IMR-90 (cell line): ENCODE data around the gene GFM2. TPM values are rescaled to one million over a fixed set of nuclear protein-coding genes. Genes with fewer than 3 reads are reported as not detected.
A peak's percentile ranks its signal among the peaks of the same experiment; 100 is the strongest.

Experiments
- ATAC-seq: fragments of 200-7000 bp; cut with Tn5 transposase; 2 replicates; pipeline ENCODE4 v1.9.1; 2020; ENCODE audit warnings: low read depth, mild to moderate bottlenecking, moderate library complexity
- BruUV-seq: library from RNA; stranded (reverse); fragments of 400-500 nt; replicated peaks from 2 replicates; lab custom pipeline; 2021; lab: Mats Ljungman, UMichigan
- CTCF ChIA-PET: fragments of 300-600 bp; formaldehyde crosslinking; extraction: SDS; loops from one replicate; lab custom pipeline; 2021; ENCODE audit warnings: antibody characterized with exemption; lab: Yijun Ruan, JAX
- POLR2A ChIA-PET: fragments of 300-600 bp; sonication (Branson Sonifier 250); formaldehyde crosslinking; loops from one replicate; lab custom pipeline; 2022; ENCODE audit warnings: antibody characterized with exemption; ENCODE audit not compliant: unreplicated experiment; lab: Charles Lee
- DNase-seq: peaks from one replicate; pipeline ENCODE4 v3.0.0; 2013
- H2AFZ ChIP-seq: replicated peaks from 2 replicates; pipeline ENCODE3; 2013; ENCODE audit warnings: low read length, mild to moderate bottlenecking; ENCODE audit not compliant: poor library complexity
- H2AK5ac ChIP-seq: 2 replicates; pipeline ENCODE4 v1.6.1; 2013; ENCODE audit warnings: low read depth, low read length, inconsistent platforms
- H2AK9ac ChIP-seq: replicated peaks from 2 replicates; pipeline ENCODE3; 2013; ENCODE audit warnings: mild to moderate bottlenecking, low read depth, low read length, moderate library complexity; ENCODE audit not compliant: poor library complexity
- H2BK120ac ChIP-seq: 2 replicates; pipeline ENCODE4 v1.6.1; 2013; ENCODE audit warnings: low read depth, low read length, inconsistent platforms
- H2BK15ac ChIP-seq: 3 replicates; pipeline ENCODE4 v1.6.1; 2013; ENCODE audit warnings: low read depth, low read length, inconsistent platforms
- H2BK20ac ChIP-seq: 2 replicates; pipeline ENCODE4 v1.6.1; 2013; ENCODE audit warnings: low read depth, mild to moderate bottlenecking, inconsistent platforms, low read length, moderate library complexity
- H2BK5ac ChIP-seq: 2 replicates; pipeline ENCODE4 v1.6.1; 2013; ENCODE audit warnings: mild to moderate bottlenecking, low read depth, low read length, inconsistent platforms; ENCODE audit not compliant: poor library complexity, severe bottlenecking
- H3K14ac ChIP-seq: replicated peaks from 2 replicates; pipeline ENCODE4 v1.6.1; 2013; ENCODE audit warnings: low read depth, low read length, inconsistent platforms
- H3K18ac ChIP-seq: 2 replicates; pipeline ENCODE4 v1.6.1; 2013; ENCODE audit warnings: low read depth, low read length, control low read depth
- H3K23ac ChIP-seq: 2 replicates; pipeline ENCODE4 v1.6.1; 2013; ENCODE audit warnings: low read depth, low read length, inconsistent platforms
- H3K27ac ChIP-seq: 2 replicates; pipeline ENCODE4 v1.5.1; 2013; ENCODE audit warnings: mild to moderate bottlenecking, control low read depth, low read length; ENCODE audit not compliant: insufficient read depth
- H3K27me3 ChIP-seq: 2 replicates; pipeline ENCODE4 v1.6.1; 2013; ENCODE audit warnings: low read length; ENCODE audit not compliant: control insufficient read depth, insufficient read depth
- H3K36me3 ChIP-seq: 2 replicates; pipeline ENCODE4 v1.6.1; 2013; ENCODE audit warnings: low read length, mixed read lengths; ENCODE audit not compliant: control insufficient read depth, insufficient read depth
- H3K4ac ChIP-seq: 2 replicates; pipeline ENCODE4 v1.6.1; 2013; ENCODE audit warnings: low read depth, low read length, inconsistent platforms
- H3K4me1 ChIP-seq: 2 replicates; pipeline ENCODE4 v1.6.1; 2013; ENCODE audit warnings: low read length, mixed read lengths; ENCODE audit not compliant: control insufficient read depth, insufficient read depth
- H3K4me2 ChIP-seq: 2 replicates; pipeline ENCODE4 v1.6.1; 2013; ENCODE audit warnings: low read depth, mild to moderate bottlenecking, control low read depth, low read length, moderate library complexity
- H3K4me3 ChIP-seq: 2 replicates; pipeline ENCODE4 v1.5.1; 2013; ENCODE audit warnings: low read depth, mild to moderate bottlenecking, control low read depth, low read length, moderate library complexity; ENCODE audit not compliant: insufficient read depth
- H3K56ac ChIP-seq: 2 replicates; pipeline ENCODE4 v1.6.1; 2013; ENCODE audit warnings: low read length, inconsistent platforms; ENCODE audit not compliant: insufficient read depth; ENCODE audit errors: extremely low read depth
- H3K79me1 ChIP-seq, 2 experiments: 2 replicates each; pipeline ENCODE4 v1.6.1; 2013; ENCODE audit warnings: low read length in 2 of 2, inconsistent platforms in 1 of 2, low read depth in 1 of 2
- H3K9ac ChIP-seq: 2 replicates; pipeline ENCODE4 v1.6.1; 2013; ENCODE audit warnings: low read depth, low read length, control low read depth
- H3K9me1 ChIP-seq: 2 replicates; pipeline ENCODE4 v1.6.1; 2013; ENCODE audit warnings: low read length, inconsistent platforms; ENCODE audit not compliant: insufficient read depth
- H3K9me3 ChIP-seq: 2 replicates; pipeline ENCODE4 v1.6.1; 2013; ENCODE audit warnings: low read length; ENCODE audit not compliant: control insufficient read depth, insufficient read depth
- H4K20me1 ChIP-seq: 2 replicates; pipeline ENCODE4 v1.6.1; 2013; ENCODE audit warnings: low read length, inconsistent platforms; ENCODE audit not compliant: insufficient read depth
- H4K5ac ChIP-seq: 2 replicates; pipeline ENCODE4 v1.6.1; 2013; ENCODE audit warnings: mild to moderate bottlenecking, low read depth, low read length, control low read depth
- H4K8ac ChIP-seq, 2 experiments: 2 replicates each; pipeline ENCODE4 v1.6.1; 2013; ENCODE audit warnings: low read depth in 2 of 2, low read length in 2 of 2, control low read depth in 1 of 2, inconsistent platforms in 1 of 2
- H4K91ac ChIP-seq: 2 replicates; pipeline ENCODE4 v1.6.1; 2013; ENCODE audit warnings: low read depth, low read length, inconsistent platforms; ENCODE audit not compliant: insufficient read depth
- FOS ChIP-seq: fragments of 150-350 bp; IDR thresholded peaks from 2 replicates; pipeline ENCODE4 v1.6.1; 2016; ENCODE audit warnings: low read depth, low read length
- MAFK ChIP-seq: IDR thresholded peaks from 2 replicates; pipeline ENCODE4 v1.6.1; 2012; ENCODE audit warnings: low read depth, low read length, improper control_type of control experiment
- MAZ ChIP-seq: IDR thresholded peaks from 2 replicates; pipeline ENCODE4 v1.6.1; 2012; ENCODE audit warnings: low read depth, mild to moderate bottlenecking, low read length, improper control_type of control experiment, moderate library complexity, borderline replicate concordance
- MXI1 ChIP-seq: IDR thresholded peaks from 2 replicates; pipeline ENCODE4 v1.6.1; 2012; ENCODE audit warnings: low read depth, mild to moderate bottlenecking, low read length, moderate library complexity, borderline replicate concordance
- WGBS, 2 experiments: methylation state at CpG; one replicate each; pipeline versions ENCODE4 v1.1.5 to v1.1.7; 2013; ENCODE audit warnings: missing lambda C conversion rate in 2 of 2; ENCODE audit not compliant: insufficient read length in 1 of 2; ENCODE audit errors: extremely low coverage in 2 of 2; 5-methylcytosine and 5-hydroxymethylcytosine counted together
- dilution Hi-C: fragments of 300-500 bp; cut with HindIII; formaldehyde crosslinking; loops from one replicate; pipeline ENCODE4 v1.14.3; 2018; ENCODE audit warnings: low sequenced_read_pairs; ENCODE audit not compliant: unreplicated experiment
- in situ Hi-C: fragments of 300-500 bp; cut with MboI; formaldehyde crosslinking; loops from 3 replicates; pipeline ENCODE4 v1.14.3; 2019; ENCODE audit warnings: low sequenced_read_pairs, inconsistent platforms, mixed read lengths
- intact Hi-C: fragments of 100-400 bp; cut with micrococcal nuclease; formaldehyde crosslinking; loops from 2 replicates; pipeline ENCODE4 v1.10.0; 2022
- polyA plus RNA-seq, 3 experiments: library from polyadenylated mRNA; depleted of rRNA; stranded (reverse); fragments of >200 nt; gene quantifications; 2 replicates each; pipeline ENCODE4 v1.2.3, GENCODE V29; 2012; ENCODE audit warnings: low replicate concordance in 1 of 3
- total RNA-seq: library from RNA; depleted of rRNA; stranded (reverse); fragments of >200 nt; gene quantifications from 2 replicates; pipeline ENCODE4 v1.2.3, GENCODE V29; 2012
- TF ChIP-seq, protein P1 (sequence below): conservative IDR thresholded peaks from 2 replicates; pipeline ENCODE4 v1.5.1; 2012; ENCODE audit warnings: mild to moderate bottlenecking, low read depth, low read length, improper control_type of control experiment

Gene GFM2
- total and polyA plus RNA-seq, 2 of the 4 experiments (the other 2 are of a cell fraction): 23.3 to 45.7 TPM

DNA sequence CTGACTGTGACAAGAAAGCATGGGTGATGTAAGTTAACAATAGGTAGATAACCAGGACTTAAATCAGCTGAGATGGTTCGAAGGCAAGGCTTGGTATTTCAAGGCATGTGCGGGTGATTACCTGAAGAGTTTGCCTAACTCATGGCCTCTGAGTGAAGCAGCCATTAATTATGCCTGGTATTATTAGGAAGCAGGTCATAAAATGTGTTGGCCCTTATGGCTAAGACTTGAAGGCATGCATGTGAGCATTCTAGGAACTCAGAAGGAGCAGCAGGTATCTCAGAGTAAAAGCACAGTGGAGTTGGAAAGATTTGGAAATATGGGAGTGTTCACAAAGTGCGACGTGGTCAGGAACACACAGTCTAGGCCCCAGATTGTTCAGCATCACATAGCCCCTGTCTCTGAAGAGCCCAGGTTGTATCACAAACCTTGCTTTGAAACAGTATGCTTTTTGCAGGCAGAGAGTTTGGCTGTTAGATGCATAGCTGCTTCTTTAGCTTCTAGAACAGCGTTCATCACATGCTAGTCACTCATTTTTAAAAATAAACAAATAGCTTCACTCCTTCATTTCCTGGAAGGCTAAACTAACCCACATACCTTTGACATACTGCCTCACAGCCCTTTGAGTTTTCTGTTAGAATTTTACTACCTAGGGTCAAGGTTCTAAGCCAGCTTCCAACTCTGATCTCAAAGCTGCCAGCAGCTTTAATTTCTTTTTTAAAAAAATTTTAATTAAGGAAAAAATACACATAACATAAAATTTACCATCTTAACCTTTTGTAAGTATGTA, 79.8 kb downstream of the GFM2 start:
- peaks cover 8% of the 10 kb centered on the region for H3K4me1 ChIP-seq
- TF ChIP-seq MAFK (no peak), FOS (no peak), MAZ (no peak), MXI1 (no peak)
- TF ChIP-seq, protein P1, sequence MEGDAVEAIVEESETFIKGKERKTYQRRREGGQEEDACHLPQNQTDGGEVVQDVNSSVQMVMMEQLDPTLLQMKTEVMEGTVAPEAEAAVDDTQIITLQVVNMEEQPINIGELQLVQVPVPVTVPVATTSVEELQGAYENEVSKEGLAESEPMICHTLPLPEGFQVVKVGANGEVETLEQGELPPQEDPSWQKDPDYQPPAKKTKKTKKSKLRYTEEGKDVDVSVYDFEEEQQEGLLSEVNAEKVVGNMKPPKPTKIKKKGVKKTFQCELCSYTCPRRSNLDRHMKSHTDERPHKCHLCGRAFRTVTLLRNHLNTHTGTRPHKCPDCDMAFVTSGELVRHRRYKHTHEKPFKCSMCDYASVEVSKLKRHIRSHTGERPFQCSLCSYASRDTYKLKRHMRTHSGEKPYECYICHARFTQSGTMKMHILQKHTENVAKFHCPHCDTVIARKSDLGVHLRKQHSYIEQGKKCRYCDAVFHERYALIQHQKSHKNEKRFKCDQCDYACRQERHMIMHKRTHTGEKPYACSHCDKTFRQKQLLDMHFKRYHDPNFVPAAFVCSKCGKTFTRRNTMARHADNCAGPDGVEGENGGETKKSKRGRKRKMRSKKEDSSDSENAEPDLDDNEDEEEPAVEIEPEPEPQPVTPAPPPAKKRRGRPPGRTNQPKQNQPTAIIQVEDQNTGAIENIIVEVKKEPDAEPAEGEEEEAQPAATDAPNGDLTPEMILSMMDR: no peak
- H3K23ac ChIP-seq: peak overlapping the region; percentile 6; the same call in 1 of the 2 replicates
- no peak overlapping the region for H3K18ac ChIP-seq
- ATAC-seq: peak; percentile 25
- H4K91ac ChIP-seq: no peak overlapping the region
- POLR2A ChIA-PET: no interaction called here
- dilution Hi-C loops: no loop called here
- H4K8ac ChIP-seq: 0 out of 4 replicates have a peak overlapping the region, but pooled peaks of 1 of the 2 experiments have one; percentile 14
- H2BK20ac ChIP-seq: 0 out of 2 replicates have a peak overlapping the region, but pooled peaks have one; percentile 28
- no peaks in the 10 kb centered on the region for H3K27me3 ChIP-seq
- H2BK15ac ChIP-seq: no peak overlapping the region; the same call in 2 of the 3 replicates
- H3K56ac ChIP-seq: no peak overlapping the region
- H3K9me3 ChIP-seq: no peaks in the 10 kb centered on the region
- H3K9me1 ChIP-seq: peaks cover 13% of the 10 kb centered on the region
- in situ Hi-C loops: no loop called here
- peaks cover 21% of the 10 kb centered on the region for H4K20me1 ChIP-seq
- H2BK120ac ChIP-seq: no peak overlapping the region
- H4K5ac ChIP-seq: no peak overlapping the region
- peak overlapping the region; percentile 56 for H3K4ac ChIP-seq
- no peak overlapping the region for H3K9ac ChIP-seq
- H3K14ac ChIP-seq: peak overlapping the region; percentile 38; the same call in 1 of the 2 replicates
- H3K36me3 ChIP-seq: peaks cover 3% of the 10 kb centered on the region; the same call in 1 of the 2 replicates
- CTCF ChIA-PET: interaction anchor here (0.8 kb wide), 1 partner anchor 1569 kb away, joined by 3 read pairs; no protein-coding TSS in a partner anchor
- peak; percentile 67 for DNase-seq
- peak overlapping the region; percentile 81 for H3K4me2 ChIP-seq
- peak overlapping the region; percentile 71 for H2AK9ac ChIP-seq
- 0% methylated on average over 1 of the region's 5 CpGs; no CpG with 5 or more reads in 1 of the 2 experiments for WGBS, 2 experiments
- H2BK5ac ChIP-seq: no peak overlapping the region
- peaks cover 20 to 40% of the 10 kb centered on the region in 2 experiments for H3K79me1 ChIP-seq
- no TSS peak for BruUV-seq
- intact Hi-C loops: loop anchor here (5.0 to 10.0 kb wide), 2 partner anchors 65 to 648 kb away; partner anchors contain the start of gene HMGCR
- no peak overlapping the region for H3K27ac ChIP-seq
- H2AFZ ChIP-seq: no peak overlapping the region
- no peak overlapping the region for H3K4me3 ChIP-seq
- 0 out of 2 replicates have a peak overlapping the region, but pooled peaks have one; percentile 23 for H2AK5ac ChIP-seq
